Smooth muscle cell (in vitro differentiated cells): ENCODE results near the gene ACBD6. TPM values are rescaled to one million over a fixed set of nuclear protein-coding genes. Genes with fewer than 3 reads are reported as not detected.

Experiments used
- DNase-seq: peaks from one replicate; lab custom pipeline; 2025; ENCODE audit not compliant: unreplicated experiment; lab: John Stamatoyannopoulos, UW
- H2AFZ ChIP-seq: fragments of 200-600 bp; sonication (generic); 2 replicates; pipeline ENCODE4 v1.6.0; 2016; ENCODE audit warnings: antibody characterized with exemption, low read depth, mild to moderate bottlenecking
- H3F3A ChIP-seq: fragments of 200-600 bp; sonication (generic); 2 replicates; pipeline ENCODE4 v1.6.0; 2017; ENCODE audit warnings: antibody characterized with exemption, low read depth
- H3K27ac ChIP-seq: fragments of 200-600 bp; sonication (generic); 2 replicates; pipeline ENCODE4 v1.5.1; 2016; ENCODE audit warnings: low read depth, mild to moderate bottlenecking
- H3K27me3 ChIP-seq: fragments of 200-600 bp; sonication (generic); 2 replicates; pipeline ENCODE4 v1.6.1; 2016; ENCODE audit warnings: low read depth, mild to moderate bottlenecking
- H3K36me3 ChIP-seq: fragments of 200-600 bp; sonication (generic); 2 replicates; pipeline ENCODE4 v1.5.1; 2016; ENCODE audit warnings: low read depth
- H3K4me1 ChIP-seq: fragments of 200-600 bp; sonication (generic); 2 replicates; pipeline ENCODE4 v1.5.1; 2016; ENCODE audit warnings: low read depth
- H3K4me2 ChIP-seq: fragments of 200-600 bp; sonication (generic); 2 replicates; pipeline ENCODE4 v1.6.0; 2016; ENCODE audit warnings: mild to moderate bottlenecking
- H3K4me3 ChIP-seq: fragments of 200-600 bp; sonication (generic); 2 replicates; pipeline ENCODE4 v1.5.1; 2016; ENCODE audit warnings: mild to moderate bottlenecking
- H3K79me2 ChIP-seq: fragments of 200-600 bp; sonication (generic); 2 replicates; pipeline ENCODE4 v1.6.0; 2016; ENCODE audit warnings: low read depth, mild to moderate bottlenecking
- H3K9ac ChIP-seq: fragments of 200-600 bp; sonication (generic); 2 replicates; pipeline ENCODE4 v1.6.0; 2016; ENCODE audit warnings: low read depth
- H3K9me3 ChIP-seq: fragments of 200-600 bp; sonication (generic); replicated peaks from 2 replicates; pipeline ENCODE4 v1.5.1; 2016; ENCODE audit warnings: low read depth
- H4K20me1 ChIP-seq: fragments of 200-600 bp; sonication (generic); 2 replicates; pipeline ENCODE4 v1.6.0; 2016; ENCODE audit warnings: low read depth
- CTCF ChIP-seq: fragments of 200-600 bp; sonication (generic); IDR thresholded peaks from 2 replicates; pipeline ENCODE4 v1.5.1; 2017; ENCODE audit warnings: borderline replicate concordance, mild to moderate bottlenecking, antibody characterized with exemption; ENCODE audit not compliant: insufficient read depth, poor library complexity, severe bottlenecking
- WGBS: methylation state at CpG from one replicate; pipeline ENCODE4 v1.1.7; 2016; ENCODE audit warnings: low lambda C conversion rate; 5-methylcytosine and 5-hydroxymethylcytosine counted together
- polyA plus RNA-seq: library from polyadenylated mRNA; unstranded; fragments of >200 nt; fragmentation: Nextera tagmentation; extraction: Ambion mirVana; gene quantifications from 2 replicates; pipeline ENCODE4 v1.2.1, GENCODE V29; 2016
- total RNA-seq: library from RNA; depleted of rRNA; stranded (reverse); fragments of >200 nt; gene quantifications from 2 replicates; pipeline ENCODE4 v1.2.3, GENCODE V29; 2014

ACBD6 gene
- total and polyA plus RNA-seq, 2 experiments from 2014 or later: 44.1 to 48.7 TPM

GRCh38 chr1:180488661-180489060 is 13.7 kb downstream of the ACBD6 start:
- no peak for DNase-seq
- 85% methylated on average over 2 of the region's 2 CpGs for WGBS
- no peaks in the 10 kb centered on the region for H3K79me2 ChIP-seq
- no peak overlapping the region for H2AFZ ChIP-seq
- H3K36me3 ChIP-seq: peaks cover 3% of the 10 kb centered on the region
- H3K9me3 ChIP-seq: no peaks in the 10 kb centered on the region
- H3K27me3 ChIP-seq: no peaks in the 10 kb centered on the region
- no peak overlapping the region for H3K27ac ChIP-seq
- H3K4me1 ChIP-seq: no peaks in the 10 kb centered on the region
- no peak overlapping the region for H3K4me3 ChIP-seq
- H3F3A ChIP-seq: peaks cover 6% of the 10 kb centered on the region
- no peaks in the 10 kb centered on the region for H4K20me1 ChIP-seq
- no peak overlapping the region for H3K9ac ChIP-seq
- TF ChIP-seq CTCF: no peak
- H3K4me2 ChIP-seq: no peak overlapping the region

GRCh38 chr1:180486092-180486491 is 16.3 kb downstream of the ACBD6 start:
- Histone ChIP-seq H3K27me3 (no peaks in the 10 kb centered on the region), H3K4me2 (no peak overlapping the region), H3K4me1 (no peaks in the 10 kb centered on the region), H2AFZ (no peak overlapping the region), H3K4me3 (no peak overlapping the region), H3K9ac (no peak overlapping the region), H3K9me3 (no peaks in the 10 kb centered on the region), H3K36me3 (peaks cover 3% of the 10 kb centered on the region), H4K20me1 (peaks cover 16% of the 10 kb centered on the region), H3K27ac (no peak overlapping the region), H3F3A (peaks cover 10% of the 10 kb centered on the region), H3K79me2 (peaks cover 7% of the 10 kb centered on the region)
- no peak for TF ChIP-seq CTCF
- WGBS: 100% methylated on average over 1 of the region's 1 CpG
- DNase-seq: no peak

- Histone ChIP-seq H3K9me3 (no peaks in the 10 kb centered on the region), H3K9ac (no peak overlapping the region), H3K4me3 (no peak overlapping the region), H3K4me2 (no peak overlapping the region), H3K36me3 (peaks cover under 1% of the 10 kb centered on the region), H3F3A (peaks cover 10% of the 10 kb centered on the region), H4K20me1 (peaks cover 19% of the 10 kb centered on the region), H2AFZ (no peak overlapping the region), H3K27me3 (no peaks in the 10 kb centered on the region), H3K27ac (no peak overlapping the region), H3K79me2 (peaks cover 7% of the 10 kb centered on the region), H3K4me1 (no peaks in the 10 kb centered on the region)
- 97% methylated on average over 8 of the region's 8 CpGs for WGBS
- no peak for TF ChIP-seq CTCF
- DNase-seq: no peak
These were observed 17.9 kb downstream of the ACBD6 start for GRCh38 chr1:180484490-180484889.
